ENCODE results near the gene MAGI1. TPM values are rescaled to one million over a fixed set of nuclear protein-coding genes. Genes with fewer than 3 reads are reported as not detected.
"Not testable (repeated sequence)": the region's sequence is repeated elsewhere in the genome, so short reads cannot be mapped to it uniquely, and the experiment has no call there.

Gene MAGI1
- polyA plus RNA-seq, 3 donors = not detected

GRCh38 chr3:65509423-65509794 is 529.3 kb downstream of the MAGI1 start:
- H3K27ac ChIP-seq (ENCODE audit: low read depth in 1 of 2, low read length in 2 of 2); H3K4me1 Mint-ChIP-seq; intact Hi-C loops (cut with micrococcal nuclease); DNase-seq; H3K36me3 ChIP-seq (replicated peaks in 1 of 2; ENCODE audit: control insufficient read depth in 1 of 2, insufficient read depth in 2 of 2, low read length in 2 of 2); H3K27me3 ChIP-seq (ENCODE audit: control insufficient read depth in 2 of 2, insufficient read depth in 2 of 2, low read length in 2 of 2); H3K36me3 Mint-ChIP-seq; H3K9ac ChIP-seq (ENCODE audit: insufficient read depth, low read length, poor library complexity, severe bottlenecking); H3K4me3 ChIP-seq (replicated peaks in 1 of 3; ENCODE audit: low read depth in 2 of 3, low read length in 3 of 3); H3K9me3 Mint-ChIP-seq; H2AFZ ChIP-seq (ENCODE audit: insufficient read depth, low read depth, low read length, poor library complexity, severe bottlenecking); H3K27me3 Mint-ChIP-seq (ENCODE audit: low read depth in 3 of 3); H3K9me3 ChIP-seq (replicated peaks in 1 of 2; ENCODE audit: control insufficient read depth in 1 of 2, insufficient read depth in 1 of 2, low read length in 2 of 2); H3K4me2 ChIP-seq (replicated peaks; ENCODE audit: extremely low read depth, low read length, poor library complexity, severe bottlenecking); H3K79me2 ChIP-seq (ENCODE audit: insufficient read depth, low read length); H3K4me3 Mint-ChIP-seq; H3K4me1 ChIP-seq (ENCODE audit: control insufficient read depth in 1 of 2, insufficient read depth in 2 of 2, low read length in 2 of 2); H3K27ac Mint-ChIP-seq; H4K20me1 ChIP-seq (ENCODE audit: insufficient read depth, low read length): not testable (repeated sequence)
- 94% methylated on average over 10 of the region's 24 CpGs for WGBS (ENCODE audit: insufficient coverage)

- Histone ChIP-seq H3K4me2 (replicated peaks; ENCODE audit: extremely low read depth, low read length, poor library complexity, severe bottlenecking) (no peak overlapping the region), H3K27ac (ENCODE audit: low read depth in 1 of 2, low read length in 2 of 2) (no peak overlapping the region), H4K20me1 (ENCODE audit: insufficient read depth, low read length) (no peaks in the 10 kb centered on the region), H3K4me3 (replicated peaks in 1 of 3; ENCODE audit: low read depth in 2 of 3, low read length in 3 of 3) (no peak overlapping the region), H3K9me3 (replicated peaks in 1 of 2; ENCODE audit: control insufficient read depth in 1 of 2, insufficient read depth in 1 of 2, low read length in 2 of 2) (peaks cover 0 to 4% of the 10 kb centered on the region in 2 donors), H3K79me2 (ENCODE audit: insufficient read depth, low read length) (no peaks in the 10 kb centered on the region), H3K27me3 (ENCODE audit: control insufficient read depth in 2 of 2, insufficient read depth in 2 of 2, low read length in 2 of 2) (no peaks in the 10 kb centered on the region), H3K4me1 (ENCODE audit: control insufficient read depth in 1 of 2, insufficient read depth in 2 of 2, low read length in 2 of 2) (no peaks in the 10 kb centered on the region), H2AFZ (ENCODE audit: insufficient read depth, low read depth, low read length, poor library complexity, severe bottlenecking) (no peak overlapping the region), H3K36me3 (replicated peaks in 1 of 2; ENCODE audit: control insufficient read depth in 1 of 2, insufficient read depth in 2 of 2, low read length in 2 of 2) (no peaks in the 10 kb centered on the region), H3K9ac (ENCODE audit: insufficient read depth, low read length, poor library complexity, severe bottlenecking) (no peak overlapping the region)
- intact Hi-C loops (cut with micrococcal nuclease) = no loop called here
- Mint-ChIP-seq H3K36me3 (no peaks in the 10 kb centered on the region), H3K4me1 (no peaks in the 10 kb centered on the region), H3K27ac (no peak overlapping the region), H3K4me3 (no peak overlapping the region), H3K9me3 (peaks cover 2 to 8% (median 4%) of the 10 kb centered on the region in 7 donors), H3K27me3 (ENCODE audit: low read depth in 3 of 3) (no peaks in the 10 kb centered on the region)
- WGBS (ENCODE audit: insufficient coverage) = 89% methylated on average over 1 of the region's 9 CpGs
- DNase-seq = no peak
- no peak for TF ChIP-seq CTCF (IDR thresholded peaks at IDR 0.05)
Measured at GRCh38 chr3:65508750-65509422, 529.8 kb downstream of the MAGI1 start.

Measured in CD14-positive monocyte (primary cell).